ENCODE results near the gene GALNS. TPM values are rescaled to one million over a fixed set of nuclear protein-coding genes. Genes with fewer than 3 reads are reported as not detected.

Gene GALNS
- total and polyA plus RNA-seq, 2 donors (not counting 1 experiment from before 2014, with no cell fraction given) = 45.5 to 68.4 TPM

GRCh38 chr16:88803264-88803987 is 53.3 kb downstream of the GALNS start, which contains the start of gene CDT1:
Gene CDT1 (plus strand): TSS chr16:88803789. CDS start chr16:88803832, 43 bp downstream.
- Histone ChIP-seq H3K9me3 (ENCODE audit: control extremely low read depth in 1 of 3, control insufficient read depth in 2 of 3, insufficient read depth in 1 of 3, low read length in 2 of 3) (peaks cover 0 to 15% (median 0%) of the 10 kb centered on the region in 3 donors), H4K20me1 (ENCODE audit: control insufficient read depth, insufficient read depth, low read length, poor library complexity, severe bottlenecking) (peaks cover 23% of the 10 kb centered on the region), H3K27me3 (replicated peaks in 1 of 4; ENCODE audit: control extremely low read depth in 1 of 4, control insufficient read depth in 3 of 4, insufficient read depth in 4 of 4, low read length in 3 of 4) (peaks cover 0 to 4% (median 0%) of the 10 kb centered on the region in 4 experiments), H3K4me1 (ENCODE audit: control insufficient read depth in 2 of 2, insufficient read depth in 2 of 2, low read length in 2 of 2) (peaks cover 26 to 40% of the 10 kb centered on the region in 2 donors), H3K36me3 (replicated peaks in 1 of 2; ENCODE audit: control extremely low read depth in 1 of 2, control insufficient read depth in 1 of 2, extremely low read depth in 1 of 2, insufficient read depth in 2 of 2, low read length in 1 of 2) (peaks cover 0 to 6% of the 10 kb centered on the region in 2 experiments), H3K79me2 (ENCODE audit: control insufficient read depth, insufficient read depth, low read length) (peaks cover 4% of the 10 kb centered on the region), H2AFZ (ENCODE audit: insufficient read depth, low read depth, low read length, poor library complexity, severe bottlenecking) (peak within 1 kb of the TSS; percentile 69), H3K27ac (ENCODE audit: low read length in 2 of 2) (peak within 1 kb of the TSS; percentile 54 to 67), H3K4me2 (replicated peaks; ENCODE audit: low read depth, low read length, poor library complexity, severe bottlenecking) (peak within 1 kb of the TSS; percentile 88), H3K9ac (ENCODE audit: low read length) (peak within 1 kb of the TSS; percentile 75), H3K4me3 (ENCODE audit: control extremely low read depth in 1 of 5, extremely low read depth in 1 of 5, insufficient read depth in 1 of 5, low read depth in 2 of 5, low read length in 4 of 5) (peak within 1 kb of the TSS; percentile 52 to 81 (median 77))
- intact Hi-C loops (cut with micrococcal nuclease) = loop anchor here (1.0 to 2.0 kb wide), 4 partner anchors 9 to 140 kb away; partner anchors contain the start of genes GALNS, MVD, PIEZO1 and TRAPPC2L
- DNase-seq (peak; percentile 92), ATAC-seq (ENCODE audit: low read depth) (peak; percentile 68)
- Mint-ChIP-seq H3K4me1 (peaks cover 21% of the 10 kb centered on the region), H3K27me3 (no peaks in the 10 kb centered on the region), H3K9me3 (ENCODE audit: insufficient read depth) (no peaks in the 10 kb centered on the region), H3K27ac (peak within 1 kb of the TSS; percentile 87), H3K4me3 (peak within 1 kb of the TSS; percentile 86)
- ChIA-PET POLR2A (interaction anchor here (0.6 to 1.2 kb wide), 5 partner anchors 10 to 391 kb away, joined by 3 to 7 read pairs (median 3); no protein-coding TSS in a partner anchor), CTCF (interaction anchor here (0.9 to 1.3 kb wide), 5 partner anchors 9 to 170 kb away, joined by 3 to 10 read pairs (median 4); no protein-coding TSS in a partner anchor)
- TF ChIP-seq, protein P1, sequence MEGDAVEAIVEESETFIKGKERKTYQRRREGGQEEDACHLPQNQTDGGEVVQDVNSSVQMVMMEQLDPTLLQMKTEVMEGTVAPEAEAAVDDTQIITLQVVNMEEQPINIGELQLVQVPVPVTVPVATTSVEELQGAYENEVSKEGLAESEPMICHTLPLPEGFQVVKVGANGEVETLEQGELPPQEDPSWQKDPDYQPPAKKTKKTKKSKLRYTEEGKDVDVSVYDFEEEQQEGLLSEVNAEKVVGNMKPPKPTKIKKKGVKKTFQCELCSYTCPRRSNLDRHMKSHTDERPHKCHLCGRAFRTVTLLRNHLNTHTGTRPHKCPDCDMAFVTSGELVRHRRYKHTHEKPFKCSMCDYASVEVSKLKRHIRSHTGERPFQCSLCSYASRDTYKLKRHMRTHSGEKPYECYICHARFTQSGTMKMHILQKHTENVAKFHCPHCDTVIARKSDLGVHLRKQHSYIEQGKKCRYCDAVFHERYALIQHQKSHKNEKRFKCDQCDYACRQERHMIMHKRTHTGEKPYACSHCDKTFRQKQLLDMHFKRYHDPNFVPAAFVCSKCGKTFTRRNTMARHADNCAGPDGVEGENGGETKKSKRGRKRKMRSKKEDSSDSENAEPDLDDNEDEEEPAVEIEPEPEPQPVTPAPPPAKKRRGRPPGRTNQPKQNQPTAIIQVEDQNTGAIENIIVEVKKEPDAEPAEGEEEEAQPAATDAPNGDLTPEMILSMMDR (IDR thresholded peaks at IDR 0.05) = no peak
- TF ChIP-seq EZH2 (IDR thresholded peaks at IDR 0.05; ENCODE audit: borderline replicate concordance, insufficient read depth, low read depth, low read length, poor library complexity, severe bottlenecking) = no peak
- under 1% methylated on average over 95 of the region's 98 CpGs for WGBS (ENCODE audit: insufficient coverage)

DNA sequence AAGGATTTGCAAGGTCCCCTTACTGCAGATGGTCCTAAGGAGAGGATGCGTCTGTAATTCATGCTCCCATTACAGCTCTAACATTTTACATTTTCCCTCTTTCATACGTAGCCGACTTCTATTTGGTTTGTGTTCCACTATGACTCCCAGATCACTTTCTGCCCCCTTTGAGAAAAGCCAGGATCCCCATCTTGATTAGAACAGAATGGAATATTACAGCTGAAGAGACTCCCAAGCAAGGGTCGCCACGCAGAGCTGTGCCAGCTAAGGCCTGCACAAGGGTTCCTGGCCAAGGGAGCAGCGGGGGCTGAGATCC is 56.5 kb downstream of the GALNS start:
- Histone ChIP-seq H3K9me3 (ENCODE audit: control extremely low read depth in 1 of 3, control insufficient read depth in 2 of 3, insufficient read depth in 1 of 3, low read length in 2 of 3) (peaks cover 0 to 14% (median 0%) of the 10 kb centered on the region in 3 donors), H3K27me3 (replicated peaks in 1 of 4; ENCODE audit: control extremely low read depth in 1 of 4, control insufficient read depth in 3 of 4, insufficient read depth in 4 of 4, low read length in 3 of 4) (peaks cover 0 to 4% (median 0%) of the 10 kb centered on the region in 4 experiments), H3K4me1 (ENCODE audit: control insufficient read depth in 2 of 2, insufficient read depth in 2 of 2, low read length in 2 of 2) (peaks cover 28 to 43% of the 10 kb centered on the region in 2 donors), H3K27ac (ENCODE audit: low read length in 2 of 2) (no peak overlapping the region), H3K79me2 (ENCODE audit: control insufficient read depth, insufficient read depth, low read length) (peaks cover 4% of the 10 kb centered on the region), H2AFZ (ENCODE audit: insufficient read depth, low read depth, low read length, poor library complexity, severe bottlenecking) (no peak overlapping the region), H3K4me3 (ENCODE audit: control extremely low read depth in 1 of 5, extremely low read depth in 1 of 5, insufficient read depth in 1 of 5, low read depth in 2 of 5, low read length in 4 of 5) (no peak overlapping the region), H3K4me2 (replicated peaks; ENCODE audit: low read depth, low read length, poor library complexity, severe bottlenecking) (peak overlapping the region; percentile 4), H3K9ac (ENCODE audit: low read length) (no peak overlapping the region), H4K20me1 (ENCODE audit: control insufficient read depth, insufficient read depth, low read length, poor library complexity, severe bottlenecking) (peaks cover 8% of the 10 kb centered on the region), H3K36me3 (replicated peaks in 1 of 2; ENCODE audit: control extremely low read depth in 1 of 2, control insufficient read depth in 1 of 2, extremely low read depth in 1 of 2, insufficient read depth in 2 of 2, low read length in 1 of 2) (no peaks in the 10 kb centered on the region)
- POLR2A ChIA-PET = interaction anchor here (0.6 to 0.7 kb wide), 2 partner anchors 19 to 981 kb away, joined by 3 to 4 read pairs; no protein-coding TSS in a partner anchor
- intact Hi-C loops (cut with micrococcal nuclease) = no loop called here
- Mint-ChIP-seq H3K4me1 (peaks cover 22% of the 10 kb centered on the region), H3K9me3 (ENCODE audit: insufficient read depth) (no peaks in the 10 kb centered on the region), H3K27ac (no peak overlapping the region), H3K27me3 (no peaks in the 10 kb centered on the region), H3K4me3 (peak overlapping the region; percentile 10)
- DNase-seq (no peak), ATAC-seq (ENCODE audit: low read depth) (no peak)
- WGBS (ENCODE audit: insufficient coverage) = 49% methylated on average over 6 of the region's 6 CpGs
- CTCF ChIA-PET = interaction anchor here (0.6 to 4.9 kb wide), 5 partner anchors 10 to 63 kb away, joined by 3 to 33 read pairs (median 4); no protein-coding TSS in a partner anchor
- no peak for TF ChIP-seq EZH2 (IDR thresholded peaks at IDR 0.05; ENCODE audit: borderline replicate concordance, insufficient read depth, low read depth, low read length, poor library complexity, severe bottlenecking)
- TF ChIP-seq, protein P1 (IDR thresholded peaks at IDR 0.05) = no peak

Data from B cell (primary cell).